TTC549 (cell line): ENCODE measurements around the gene GARNL3.

ENCODE experiments used
- FAIRE-seq: peaks from 2 replicates; lab custom pipeline; 2012; peaks lifted over from hg19 to GRCh38; lab: Jason Lieb, UNC

GARNL3 gene, protein sequence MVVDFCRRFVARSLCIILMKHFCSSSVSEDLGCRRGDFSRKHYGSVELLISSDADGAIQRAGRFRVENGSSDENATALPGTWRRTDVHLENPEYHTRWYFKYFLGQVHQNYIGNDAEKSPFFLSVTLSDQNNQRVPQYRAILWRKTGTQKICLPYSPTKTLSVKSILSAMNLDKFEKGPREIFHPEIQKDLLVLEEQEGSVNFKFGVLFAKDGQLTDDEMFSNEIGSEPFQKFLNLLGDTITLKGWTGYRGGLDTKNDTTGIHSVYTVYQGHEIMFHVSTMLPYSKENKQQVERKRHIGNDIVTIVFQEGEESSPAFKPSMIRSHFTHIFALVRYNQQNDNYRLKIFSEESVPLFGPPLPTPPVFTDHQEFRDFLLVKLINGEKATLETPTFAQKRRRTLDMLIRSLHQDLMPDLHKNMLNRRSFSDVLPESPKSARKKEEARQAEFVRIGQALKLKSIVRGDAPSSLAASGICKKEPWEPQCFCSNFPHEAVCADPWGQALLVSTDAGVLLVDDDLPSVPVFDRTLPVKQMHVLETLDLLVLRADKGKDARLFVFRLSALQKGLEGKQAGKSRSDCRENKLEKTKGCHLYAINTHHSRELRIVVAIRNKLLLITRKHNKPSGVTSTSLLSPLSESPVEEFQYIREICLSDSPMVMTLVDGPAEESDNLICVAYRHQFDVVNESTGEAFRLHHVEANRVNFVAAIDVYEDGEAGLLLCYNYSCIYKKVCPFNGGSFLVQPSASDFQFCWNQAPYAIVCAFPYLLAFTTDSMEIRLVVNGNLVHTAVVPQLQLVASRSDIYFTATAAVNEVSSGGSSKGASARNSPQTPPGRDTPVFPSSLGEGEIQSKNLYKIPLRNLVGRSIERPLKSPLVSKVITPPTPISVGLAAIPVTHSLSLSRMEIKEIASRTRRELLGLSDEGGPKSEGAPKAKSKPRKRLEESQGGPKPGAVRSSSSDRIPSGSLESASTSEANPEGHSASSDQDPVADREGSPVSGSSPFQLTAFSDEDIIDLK

DNA sequence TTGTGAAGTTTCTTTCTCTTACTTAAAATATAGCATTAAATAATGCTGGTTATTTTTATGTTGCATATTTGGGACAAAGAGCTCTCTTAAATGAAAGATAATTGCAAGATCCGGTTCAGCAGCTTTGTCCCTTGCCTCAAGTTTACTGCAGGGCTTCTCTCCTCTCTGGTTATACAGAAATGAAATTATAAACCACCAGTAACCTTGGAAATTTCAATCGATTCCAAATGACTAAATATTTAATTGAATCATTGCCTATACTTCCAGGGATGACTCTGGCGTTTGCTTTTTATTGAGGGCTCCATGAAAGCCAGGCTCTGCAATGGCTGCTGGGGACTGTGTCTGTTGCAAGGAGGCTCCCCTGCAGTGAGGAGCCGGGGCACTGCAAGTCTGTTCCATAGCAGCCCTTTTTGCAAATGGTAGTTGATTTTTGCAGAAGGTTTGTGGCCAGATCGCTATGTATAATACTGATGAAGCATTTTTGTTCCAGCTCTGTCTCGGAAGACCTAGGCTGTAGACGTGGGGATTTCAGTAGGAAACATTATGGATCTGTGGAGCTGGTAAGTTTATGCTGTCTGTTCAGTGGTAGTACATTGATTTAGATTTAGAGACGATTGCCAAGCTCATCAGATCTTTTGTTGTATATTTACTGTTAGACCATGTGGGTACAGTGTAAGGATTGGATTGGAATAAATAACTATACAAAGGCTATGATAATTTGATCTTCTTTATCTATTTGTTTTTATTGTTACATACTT lies at the start of gene GARNL3:
Gene GARNL3 (plus strand): TSS at position 313 of the 758 bp plus-strand sequence. CDS start 104 bp downstream, at position 417.
- no peak for FAIRE-seq

DNA sequence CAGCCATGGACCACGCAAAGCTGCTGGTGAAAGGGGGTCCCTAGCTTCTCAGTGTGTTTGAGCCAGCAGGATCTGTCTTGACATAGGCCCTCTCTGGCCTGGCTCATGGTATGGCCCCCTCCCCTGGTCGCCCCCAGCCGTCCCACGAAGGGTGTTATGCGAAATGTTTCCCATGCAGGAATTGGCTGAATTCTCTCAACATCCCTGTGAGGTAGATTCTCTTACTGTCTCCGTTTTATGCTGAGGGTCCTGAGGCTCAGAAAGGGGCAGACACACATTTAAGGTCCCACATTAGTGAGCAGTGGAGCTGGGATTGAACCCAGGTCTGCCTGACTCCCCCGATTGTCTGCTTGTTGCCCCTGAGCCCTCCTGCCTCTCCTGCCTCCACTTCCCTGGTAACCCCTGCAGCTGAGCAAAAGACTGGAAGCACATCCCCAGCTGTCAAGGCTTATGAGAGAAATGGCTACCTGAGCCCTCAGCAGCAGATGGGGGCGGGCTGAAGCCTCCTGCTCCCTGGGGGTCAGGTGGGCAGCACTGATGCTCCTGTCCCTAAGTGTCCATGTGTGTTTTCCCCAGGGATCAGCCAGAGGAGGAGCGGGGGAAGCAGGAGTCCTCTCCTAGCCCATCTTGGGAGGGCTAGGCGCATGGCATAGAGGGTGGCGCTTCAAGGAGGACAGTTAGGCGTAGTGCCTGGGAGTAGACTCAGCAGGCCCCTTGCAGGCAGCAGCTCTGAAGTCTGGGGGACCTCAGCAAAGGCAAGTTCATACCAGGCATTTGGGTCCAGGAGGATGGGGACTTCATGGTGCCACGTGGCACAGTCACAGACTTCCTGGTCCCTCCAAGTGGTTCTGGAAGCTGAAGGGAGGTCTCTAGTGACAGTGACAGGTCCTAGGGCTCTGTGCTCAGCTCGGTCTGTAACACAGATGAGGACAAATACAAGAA lies 49.0 kb upstream of the GARNL3 start:
- FAIRE-seq, result no peak

DNA sequence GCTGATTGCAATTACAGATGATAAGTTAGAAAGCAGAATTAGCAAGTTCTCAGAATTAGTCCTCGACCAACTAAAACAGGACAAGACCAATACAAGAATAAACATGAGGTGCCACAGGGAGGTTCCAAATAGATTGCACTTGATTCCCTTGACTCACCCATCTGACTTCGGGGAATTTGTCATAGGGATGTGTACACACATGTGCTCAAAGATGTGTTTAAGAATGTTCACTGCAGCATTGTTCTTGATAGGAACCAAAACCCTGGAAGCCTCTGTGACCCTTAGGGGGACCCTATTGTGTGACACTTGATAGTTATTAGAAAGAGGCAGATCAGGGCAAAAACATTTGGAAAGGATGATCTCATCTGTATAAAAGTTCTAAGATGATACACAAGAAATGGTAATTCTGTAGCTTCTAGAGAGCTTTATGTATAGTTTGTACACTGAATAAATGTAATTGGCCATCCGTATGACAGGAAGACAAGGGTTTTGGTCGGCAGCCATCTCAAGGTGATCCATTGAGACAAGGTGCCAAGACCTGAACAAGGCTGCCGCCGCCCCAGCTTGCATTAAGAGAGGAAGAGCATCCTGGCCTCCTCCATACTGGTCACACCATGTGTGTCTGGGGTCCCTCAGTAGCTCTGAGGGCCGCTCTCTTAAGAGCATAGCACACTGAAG lies 48.2 kb upstream of the GARNL3 start:
- no peak for FAIRE-seq

DNA sequence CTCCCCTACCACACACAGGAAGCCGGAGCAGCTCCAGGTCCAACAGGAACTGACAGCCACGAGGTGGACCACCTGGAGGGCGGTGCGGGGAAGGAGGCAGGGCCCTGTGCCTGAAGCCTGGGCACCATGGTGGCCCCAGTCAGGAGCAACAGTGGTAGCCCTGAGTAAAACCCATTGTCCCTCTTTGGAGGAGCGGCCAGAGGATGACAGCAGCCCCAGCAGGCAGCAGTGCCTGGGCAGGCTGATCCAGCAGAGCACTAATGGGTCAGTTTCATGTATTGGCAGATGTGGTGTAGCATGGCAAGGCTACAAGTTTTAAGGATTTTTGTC lies 47.7 kb upstream of the GARNL3 start:
- FAIRE-seq, result no peak

DNA sequence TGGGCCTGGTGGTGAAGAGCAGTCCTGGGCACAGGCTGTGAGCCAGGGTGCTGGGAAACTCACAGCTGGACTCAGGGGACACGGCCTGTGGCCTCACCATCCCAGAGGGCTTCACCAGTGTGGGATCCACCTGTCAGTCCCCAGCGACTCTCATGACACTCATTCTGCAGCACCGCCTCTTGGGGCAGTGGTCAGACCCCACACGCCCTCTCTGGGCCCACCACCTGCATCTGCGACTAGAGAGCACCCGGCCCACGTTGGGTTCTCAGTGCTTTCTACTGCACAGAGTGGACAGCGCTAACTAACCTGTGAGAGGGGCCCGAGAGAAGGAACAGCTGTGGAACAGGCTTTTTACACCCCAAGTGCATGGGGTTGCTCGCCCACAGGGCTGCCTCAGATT lies 45.8 kb upstream of the GARNL3 start:
- FAIRE-seq, result no peak

DNA sequence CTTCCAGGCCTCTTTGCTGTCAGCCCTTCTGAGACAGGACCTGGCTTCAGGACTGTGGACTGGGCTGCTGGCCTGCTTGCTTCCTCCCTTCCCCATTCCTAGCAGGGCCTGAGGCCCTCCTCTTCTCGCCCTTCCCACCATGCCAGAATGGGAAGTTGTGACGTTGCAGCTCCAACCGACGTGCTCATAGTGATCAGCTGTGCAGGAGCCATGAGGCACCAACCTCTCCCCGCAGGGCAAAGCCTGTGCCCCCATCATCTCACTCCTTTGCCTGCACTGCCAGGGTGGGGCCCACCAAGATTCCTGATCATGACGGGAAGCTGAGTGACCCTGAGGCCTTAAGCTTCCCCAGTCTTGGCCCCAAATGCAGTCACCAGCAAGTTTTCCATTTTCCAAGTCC lies 45.1 kb upstream of the GARNL3 start:
- no peak for FAIRE-seq

DNA sequence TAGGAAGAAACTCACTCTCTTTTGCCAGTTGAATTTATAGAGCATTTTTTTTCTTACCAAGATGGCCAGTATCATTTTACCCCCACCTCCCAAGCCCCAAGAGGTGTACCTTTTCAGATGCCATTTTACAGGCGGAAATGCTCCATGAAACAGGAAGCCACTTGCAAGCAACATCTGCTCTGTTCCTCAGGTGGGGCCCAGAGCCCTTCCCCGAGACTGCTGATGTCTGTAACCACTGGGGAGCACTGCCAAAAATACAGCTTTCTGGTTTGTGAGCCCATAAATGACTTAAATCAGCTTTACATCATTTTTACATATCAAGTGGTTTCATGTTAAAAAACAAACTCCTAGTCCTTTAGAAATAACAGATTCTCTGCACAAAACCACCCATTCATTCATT lies 42.9 kb upstream of the GARNL3 start:
- no peak for FAIRE-seq

DNA sequence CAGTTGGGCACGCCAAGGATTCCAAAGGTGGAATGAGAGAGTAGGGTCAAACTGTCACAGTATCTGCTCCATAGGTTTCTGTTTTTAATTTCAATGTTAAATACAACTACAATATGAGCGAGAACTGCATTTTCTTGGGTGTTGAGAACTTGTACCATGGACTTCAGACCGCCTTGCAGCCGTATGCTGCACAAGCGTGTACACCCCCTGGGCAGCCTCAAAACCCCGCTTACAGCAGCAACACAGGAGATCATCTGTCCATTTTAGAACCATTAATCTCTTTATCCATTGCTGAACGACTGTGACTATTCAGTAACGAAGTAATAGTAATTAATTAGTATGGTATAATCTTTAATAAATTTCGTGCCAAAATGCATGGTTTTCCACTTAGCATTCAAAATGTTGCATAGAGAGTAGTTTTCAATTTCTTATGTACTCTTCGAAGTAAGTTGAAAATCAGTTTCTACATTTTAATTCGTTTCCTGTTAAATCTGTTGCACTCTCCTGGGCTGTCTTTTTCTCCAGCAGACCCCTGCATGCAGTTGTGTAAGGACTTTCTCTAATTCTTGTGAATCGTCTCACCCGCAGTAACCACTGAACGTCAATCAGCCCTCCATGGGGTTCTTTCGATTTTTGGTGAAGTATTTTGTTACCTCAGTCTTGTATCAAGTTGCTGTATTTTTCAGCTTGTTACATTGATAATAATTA lies 42.0 kb upstream of the GARNL3 start:
- FAIRE-seq, result no peak

DNA sequence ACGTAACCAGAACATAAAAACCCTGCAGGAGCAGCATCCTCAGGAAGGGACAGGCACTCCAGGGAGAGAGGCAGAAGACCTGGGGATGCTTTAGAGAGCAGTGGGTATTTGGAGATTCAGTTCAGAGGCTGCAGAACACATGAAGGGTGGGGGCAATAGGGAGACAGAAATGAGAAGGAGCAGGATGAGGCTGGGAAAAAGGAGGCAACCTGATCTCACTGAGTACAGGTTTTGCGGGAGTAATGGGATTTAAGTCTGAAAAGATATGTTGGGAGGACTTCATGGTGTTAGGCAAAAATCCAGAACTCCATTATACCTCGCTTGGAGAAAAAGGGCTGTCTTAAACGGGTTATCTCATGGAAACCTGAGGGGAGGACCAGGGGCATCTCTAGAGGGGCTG lies 41.3 kb upstream of the GARNL3 start:
- FAIRE-seq, result no peak

DNA sequence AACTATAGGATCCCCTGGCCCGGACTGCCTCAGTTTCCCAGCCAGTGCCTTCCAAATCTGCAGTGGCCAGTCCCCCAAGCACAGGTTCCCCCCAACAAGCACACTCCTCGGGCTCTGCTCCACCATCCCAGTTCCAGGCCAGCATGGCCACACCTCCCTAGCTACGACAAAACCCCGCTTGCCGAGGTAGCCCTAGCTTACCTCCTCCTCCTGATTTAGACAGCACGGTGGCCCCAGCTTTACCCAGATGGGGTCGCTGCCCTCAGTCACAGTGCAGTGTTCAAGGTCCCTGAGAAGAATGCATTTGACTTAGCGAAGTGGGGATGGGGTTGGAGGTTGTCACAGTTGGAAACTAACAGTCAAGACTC lies 40.8 kb upstream of the GARNL3 start:
- FAIRE-seq, result no peak

DNA sequence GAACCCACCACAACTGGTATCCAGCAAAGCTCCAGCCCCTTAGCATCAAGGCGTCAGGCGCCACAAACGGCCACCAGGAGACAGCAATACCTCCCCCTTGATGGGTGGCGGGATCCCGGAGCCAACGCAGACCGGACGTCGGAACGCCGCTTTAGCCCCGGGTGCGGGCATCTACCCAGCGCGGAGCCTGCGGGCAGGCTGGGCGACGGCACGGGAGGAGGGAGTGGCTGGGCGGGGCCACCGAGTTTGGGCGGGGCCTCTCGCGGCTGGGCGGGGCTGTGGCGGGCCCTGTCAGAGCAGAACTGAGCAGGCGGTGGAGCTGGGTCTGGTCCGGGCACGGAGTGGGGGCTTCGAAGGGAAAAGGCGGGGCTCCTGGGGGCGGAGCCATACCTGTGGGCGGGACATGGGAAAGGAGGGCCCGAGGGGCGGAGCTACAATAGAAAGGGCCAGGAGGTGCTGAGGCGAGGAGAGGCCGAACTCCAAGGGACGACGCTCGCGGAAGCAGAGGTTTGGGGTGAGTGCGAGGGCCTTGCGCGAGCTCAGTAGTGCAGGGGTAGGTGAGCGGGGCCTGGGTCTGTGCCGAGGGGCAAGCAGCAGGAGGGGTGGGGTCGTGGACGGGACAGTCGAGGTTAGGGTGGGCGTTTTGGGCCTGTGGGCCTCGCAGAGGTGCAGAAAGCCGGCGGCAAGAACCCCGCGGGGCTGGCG lies 40.2 kb upstream of the GARNL3 start:
- no peak for FAIRE-seq

DNA sequence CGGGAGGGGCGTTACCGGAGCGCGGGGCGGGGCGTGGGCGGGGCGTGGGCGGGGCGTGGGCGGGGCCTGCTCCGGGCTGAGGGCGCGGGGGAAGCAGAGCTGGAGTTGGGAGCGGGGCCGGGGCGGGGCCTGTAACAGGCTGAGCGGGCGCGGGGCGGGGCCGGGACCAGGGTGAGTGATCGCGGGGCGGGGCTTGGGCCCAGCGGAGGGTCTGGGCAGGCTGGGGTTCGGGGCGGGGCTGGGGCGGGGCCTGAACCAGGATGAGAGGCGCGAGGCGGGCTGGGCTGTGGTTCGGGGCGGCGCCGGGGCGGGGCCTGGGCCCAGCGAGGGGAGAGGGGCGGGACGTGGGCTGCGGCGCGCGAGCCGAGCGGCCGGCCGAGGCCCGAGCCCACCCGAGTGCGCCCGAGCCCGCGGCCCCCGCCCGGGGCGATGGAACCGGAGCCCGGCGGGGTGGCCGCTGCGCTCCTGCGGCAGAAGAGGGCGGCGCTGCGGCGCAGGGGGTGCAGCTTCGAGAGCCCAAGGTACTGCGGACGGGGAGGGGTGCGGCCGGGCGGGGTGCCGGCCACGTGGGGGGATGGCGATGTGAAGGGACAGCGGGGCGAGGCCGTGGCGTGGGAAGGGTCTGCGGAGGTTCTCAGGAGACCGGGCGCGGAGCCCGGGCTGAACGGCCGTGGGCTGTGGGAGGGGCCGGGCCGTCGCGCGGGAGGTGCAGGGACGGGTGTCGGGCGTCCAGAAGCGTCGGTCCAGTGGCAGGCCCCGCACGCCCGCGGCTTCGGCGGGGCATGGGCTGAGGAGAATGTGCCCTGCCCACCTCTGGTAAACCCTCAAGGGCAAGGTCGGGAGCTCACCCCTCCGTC lies 39.5 kb upstream of the GARNL3 start:
- no peak for FAIRE-seq

DNA sequence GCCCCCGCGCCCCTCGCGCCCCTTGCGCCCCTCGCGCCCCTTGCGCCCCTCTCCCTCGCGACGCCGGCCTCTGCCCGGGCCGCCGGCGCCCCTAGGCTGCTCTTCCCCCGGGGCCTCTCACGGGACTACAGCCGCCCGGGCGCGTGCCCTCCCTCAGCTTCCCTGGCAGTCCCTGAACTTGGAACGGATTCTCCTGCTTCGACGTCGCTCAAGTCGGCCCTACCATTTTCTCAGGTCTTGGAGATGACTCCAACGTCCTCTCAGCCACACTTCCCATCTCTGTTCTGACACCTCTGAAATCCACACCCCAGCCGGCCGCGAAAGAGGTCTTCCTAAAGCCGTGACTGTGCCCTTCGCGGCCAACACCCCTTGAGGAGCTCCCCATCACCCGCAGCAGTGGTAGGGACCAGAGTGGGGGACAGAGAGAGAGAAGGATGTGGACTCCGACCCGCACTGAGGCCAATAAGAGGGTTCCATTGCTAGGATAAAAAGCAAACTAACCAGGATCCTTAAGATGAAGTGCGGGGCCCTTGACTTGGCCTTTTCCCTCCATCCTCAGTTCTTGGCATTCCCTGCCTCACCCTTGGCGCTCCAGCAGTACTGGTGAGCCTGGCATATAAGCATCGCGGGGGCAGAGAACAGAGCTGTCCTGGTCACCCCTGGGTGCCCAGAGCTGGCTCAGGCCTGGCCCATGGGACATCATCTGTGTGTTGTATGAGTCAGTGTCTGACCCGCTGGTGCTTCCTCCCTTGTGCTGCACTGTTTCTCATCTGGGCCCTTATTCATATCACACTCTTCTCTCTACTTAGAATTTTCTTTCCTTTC lies 38.6 kb upstream of the GARNL3 start:
- FAIRE-seq, result no peak

DNA sequence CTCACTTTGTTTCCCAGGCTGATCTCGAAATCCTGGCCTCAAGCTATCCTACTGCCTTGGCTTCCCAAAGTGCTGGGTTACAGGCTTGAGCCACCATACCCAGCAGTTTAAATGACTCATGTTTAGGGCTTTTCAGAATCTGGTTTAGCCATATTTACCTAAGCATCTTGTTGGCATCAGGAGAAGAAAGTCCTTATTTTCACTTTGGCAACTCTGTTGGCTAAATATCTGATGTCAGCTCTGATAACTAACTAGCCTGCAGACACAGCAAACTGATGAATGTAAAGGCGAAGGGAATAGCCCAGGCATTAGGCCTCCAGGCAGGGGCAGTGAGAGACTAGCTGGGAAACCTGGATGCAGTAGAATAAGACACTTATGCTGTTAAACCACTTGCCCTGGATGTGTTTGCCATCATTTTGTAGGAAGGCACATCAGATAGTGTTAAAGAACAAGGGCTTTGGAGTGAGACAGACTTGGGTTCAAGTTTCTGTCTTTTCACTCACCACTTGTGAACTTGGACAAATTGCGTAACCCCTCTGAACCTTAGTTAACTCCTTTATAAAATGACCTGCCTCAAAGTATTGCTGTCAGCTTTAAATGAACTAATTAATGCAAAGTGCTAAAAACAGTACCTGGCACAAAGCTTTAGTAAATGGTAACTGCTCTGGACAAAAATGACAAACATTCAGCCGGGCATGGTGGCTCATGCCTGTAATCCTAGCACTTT lies 34.7 kb upstream of the GARNL3 start:
- no peak for FAIRE-seq

DNA sequence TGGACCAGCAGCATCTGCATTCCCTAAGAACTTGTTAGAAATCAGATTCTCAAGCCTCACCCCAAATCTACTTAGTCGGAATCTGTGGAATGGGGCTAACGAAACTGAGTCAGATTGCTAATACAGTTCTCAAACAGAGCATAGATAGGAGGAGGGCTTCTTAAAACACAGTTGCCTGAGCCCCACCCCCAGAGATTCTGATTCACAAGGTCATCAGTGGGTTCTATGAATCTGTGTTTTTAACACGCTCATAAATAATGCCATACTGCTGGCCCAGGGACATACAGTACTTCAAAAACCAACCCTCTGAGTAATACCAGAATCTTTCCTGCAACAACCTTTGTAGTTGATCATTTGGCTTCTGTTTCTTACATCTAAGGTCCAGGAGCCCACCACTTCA lies 32.9 kb upstream of the GARNL3 start:
- FAIRE-seq, result no peak

DNA sequence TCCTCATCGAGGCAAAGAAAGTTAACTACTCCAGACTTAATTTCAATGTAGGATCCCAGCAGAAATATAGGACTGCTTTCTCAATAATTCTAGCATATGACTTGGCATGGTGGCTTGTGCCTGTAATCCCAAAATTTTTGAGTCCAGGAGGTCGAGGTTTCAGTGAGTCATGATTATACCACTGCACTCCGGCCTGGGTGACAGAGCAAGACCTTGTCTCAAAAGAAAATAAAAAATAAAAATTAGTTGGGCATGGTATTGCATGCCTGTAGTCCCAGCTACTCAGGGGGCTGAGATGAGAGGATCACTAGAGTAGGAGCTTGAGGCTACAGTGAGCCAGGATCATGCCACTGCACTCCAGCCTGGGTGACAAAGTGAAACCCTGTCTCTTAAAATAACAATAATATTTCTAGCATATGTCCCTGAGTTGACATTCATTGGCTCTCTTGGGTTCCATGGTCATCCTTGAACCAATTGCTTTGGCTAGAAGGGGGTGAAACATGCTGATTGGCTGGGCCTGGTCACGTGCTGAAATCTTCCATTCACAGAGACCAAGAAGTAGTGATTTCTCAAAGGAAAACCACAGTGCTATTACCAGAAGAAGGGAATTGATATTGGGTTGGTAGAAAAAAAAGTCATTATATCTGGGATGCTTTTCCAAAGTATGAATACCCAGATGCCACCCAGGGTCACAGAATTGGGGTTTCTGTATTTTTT lies 31.6 kb upstream of the GARNL3 start:
- no peak for FAIRE-seq
